ENCODE results near the gene LARGE1. TPM values are rescaled to one million over a fixed set of nuclear protein-coding genes. Genes with fewer than 3 reads are reported as not detected.

The LARGE1 gene
- total RNA-seq, 2 donors from 2014 or later, result 80.5 to 101 TPM

- TF ChIP-seq, protein P1, sequence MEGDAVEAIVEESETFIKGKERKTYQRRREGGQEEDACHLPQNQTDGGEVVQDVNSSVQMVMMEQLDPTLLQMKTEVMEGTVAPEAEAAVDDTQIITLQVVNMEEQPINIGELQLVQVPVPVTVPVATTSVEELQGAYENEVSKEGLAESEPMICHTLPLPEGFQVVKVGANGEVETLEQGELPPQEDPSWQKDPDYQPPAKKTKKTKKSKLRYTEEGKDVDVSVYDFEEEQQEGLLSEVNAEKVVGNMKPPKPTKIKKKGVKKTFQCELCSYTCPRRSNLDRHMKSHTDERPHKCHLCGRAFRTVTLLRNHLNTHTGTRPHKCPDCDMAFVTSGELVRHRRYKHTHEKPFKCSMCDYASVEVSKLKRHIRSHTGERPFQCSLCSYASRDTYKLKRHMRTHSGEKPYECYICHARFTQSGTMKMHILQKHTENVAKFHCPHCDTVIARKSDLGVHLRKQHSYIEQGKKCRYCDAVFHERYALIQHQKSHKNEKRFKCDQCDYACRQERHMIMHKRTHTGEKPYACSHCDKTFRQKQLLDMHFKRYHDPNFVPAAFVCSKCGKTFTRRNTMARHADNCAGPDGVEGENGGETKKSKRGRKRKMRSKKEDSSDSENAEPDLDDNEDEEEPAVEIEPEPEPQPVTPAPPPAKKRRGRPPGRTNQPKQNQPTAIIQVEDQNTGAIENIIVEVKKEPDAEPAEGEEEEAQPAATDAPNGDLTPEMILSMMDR (IDR thresholded peaks at IDR 0.05), result no peak
- Histone ChIP-seq H3K4me1 (no peaks in the 10 kb centered on the region), H3K4me3 (no peak overlapping the region), H3K9me3 (peaks cover 0 to 45% of the 10 kb centered on the region in 2 donors), H3K27me3 (no peaks in the 10 kb centered on the region), H3K27ac (no peak overlapping the region), H3K36me3 (no peaks in the 10 kb centered on the region)
- no peak for DNase-seq (ENCODE audit: low spot score)
These were observed 692.5 kb downstream of the LARGE1 start for GRCh38 chr22:33227791-33228190.

- H3K9me3 ChIP-seq, result peaks cover 0 to 23% of the 10 kb centered on the region in 2 donors
- H3K4me1 ChIP-seq, result no peaks in the 10 kb centered on the region
- TF ChIP-seq, protein P1 (IDR thresholded peaks at IDR 0.05), result no peak
- H3K4me3 ChIP-seq, result no peak overlapping the region
- H3K27ac ChIP-seq, result no peak overlapping the region
- H3K36me3 ChIP-seq, result no peaks in the 10 kb centered on the region
- H3K27me3 ChIP-seq, result no peaks in the 10 kb centered on the region
- no peak for DNase-seq (ENCODE audit: low spot score)
These were observed 695.4 kb downstream of the LARGE1 start for GRCh38 chr22:33224841-33225240.

Small RNA genes within 50 kb of the gene (microRNA-seq; reads per million reads assigned to microRNA genes)
- 0 reads per million in 2 donors for gene MIR4764 (ENCODE audit: borderline number of aligned reads in 2 of 2, borderline replicate concordance in 1 of 2)

All from right atrium auricular region (tissue), 2 donors.